ENCODE measurements around the gene HHLA2.

DNA sequence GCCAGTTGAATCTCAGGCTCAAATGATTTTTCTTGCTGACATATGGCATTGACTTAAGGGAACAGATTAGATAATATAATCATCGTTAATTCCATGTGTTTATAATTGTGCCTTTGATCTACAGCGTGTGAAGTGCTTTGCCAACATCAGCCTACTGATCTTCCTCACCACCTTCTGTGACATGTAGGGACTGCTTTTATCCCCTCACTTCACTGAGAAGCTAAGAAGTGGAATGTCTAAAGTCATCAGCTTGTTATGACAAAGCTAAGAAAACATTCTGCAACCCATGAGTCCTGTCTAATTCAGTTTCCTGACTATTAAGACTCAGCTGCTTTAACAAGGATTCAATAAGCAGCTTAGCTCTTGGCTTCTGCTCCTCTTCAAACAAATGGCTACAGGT is 108.0 kb downstream of the HHLA2 start:
- TF ChIP-seq SPI1 (IDR thresholded peaks at IDR 0.05; ENCODE audit: low read depth, low read length) (no peak), POLR2AphosphoS5 (IDR thresholded peaks at IDR 0.05; ENCODE audit: low read depth, low read length) (no peak)

Data from GM12891 (cell line).